ENCODE data around the gene EID1.

GRCh38 chr15:48929661-48930060 lies 51.7 kb downstream of the EID1 start:
- TF ChIP-seq CTCF (IDR thresholded peaks at IDR 0.05) = no peak
- TF ChIP-seq POLR2A (IDR thresholded peaks at IDR 0.05) = no peak
- no peak for TF ChIP-seq EP300 (IDR thresholded peaks at IDR 0.05)
